GM12872 (cell line): ENCODE results near the gene AKAP6.

Source experiments
- CTCF ChIP-seq: IDR thresholded peaks from 3 replicates; pipeline ENCODE4 v1.5.1; 2011; ENCODE audit warnings: low read depth, mild to moderate bottlenecking, low read length, moderate library complexity; ENCODE audit not compliant: insufficient read depth

AKAP6 gene

GRCh38 chr14:32603992-32604565, 275.0 kb downstream of the AKAP6 start:
- no peak for TF ChIP-seq CTCF

GRCh38 chr14:32606301-32606700, 277.2 kb downstream of the AKAP6 start:
- TF ChIP-seq CTCF = no peak

GRCh38 chr14:32607399-32607798, 278.3 kb downstream of the AKAP6 start:
- no peak for TF ChIP-seq CTCF

- TF ChIP-seq CTCF = no peak
Observed at GRCh38 chr14:32608857-32609256, 279.8 kb downstream of the AKAP6 start.

GRCh38 chr14:32609388-32609787, 280.3 kb downstream of the AKAP6 start:
- TF ChIP-seq CTCF = no peak

- TF ChIP-seq CTCF = no peak
Observed at GRCh38 chr14:32611752-32612151, 282.7 kb downstream of the AKAP6 start.

GRCh38 chr14:32618991-32619390, 289.9 kb downstream of the AKAP6 start:
- no peak for TF ChIP-seq CTCF
